UCSD-AML1 (cell line): ENCODE results near the gene FOXF1.

Source experiments
- DNase-seq: peaks from one replicate; lab custom pipeline; 2025; ENCODE audit not compliant: unreplicated experiment; lab: John Stamatoyannopoulos, UW

FOXF1 gene

DNA sequence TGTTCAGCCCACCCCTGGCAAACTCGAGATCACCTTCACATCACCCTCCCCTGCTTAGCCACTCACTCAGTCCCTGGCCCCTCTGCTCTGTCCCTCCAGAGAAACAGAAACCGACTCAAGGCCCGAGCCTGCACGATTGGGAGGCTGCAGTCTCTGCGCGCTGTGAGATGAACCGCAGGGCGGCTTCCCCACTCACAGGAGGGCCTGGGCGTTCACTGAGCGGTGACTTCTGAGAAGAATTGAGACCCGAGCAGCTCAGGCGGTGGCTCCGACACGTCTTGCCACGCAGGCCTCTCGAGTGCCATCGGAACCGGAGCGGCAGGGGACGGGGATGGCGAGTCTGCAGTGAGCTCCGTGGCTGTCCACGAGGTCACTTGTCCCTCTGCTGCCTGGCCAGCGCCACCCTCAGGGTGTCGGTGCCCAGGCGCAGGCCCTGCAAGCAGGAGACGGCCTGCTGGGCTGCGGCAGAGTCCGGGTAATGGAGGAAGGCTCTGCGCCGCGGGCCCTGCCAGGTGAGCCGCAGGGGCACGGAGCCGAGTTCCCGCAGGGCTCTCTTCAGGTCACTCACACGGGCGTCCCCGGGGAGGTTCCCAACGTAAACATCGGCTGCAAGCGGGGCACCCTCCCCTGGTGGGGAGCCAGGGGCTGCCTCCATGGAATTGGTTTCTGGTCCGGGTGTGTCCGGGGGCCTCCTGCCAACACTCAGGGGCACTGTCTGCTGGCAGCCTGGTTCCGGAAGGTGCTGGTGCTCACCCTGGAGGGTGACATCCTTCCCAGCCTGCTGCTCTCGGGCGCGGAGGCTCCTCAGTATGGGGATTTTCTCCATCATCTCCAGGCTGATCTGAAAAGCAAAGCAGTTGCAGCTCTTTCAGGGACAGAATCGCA is 21.6 kb downstream of the FOXF1 start:
- DNase-seq: no peak

DNA sequence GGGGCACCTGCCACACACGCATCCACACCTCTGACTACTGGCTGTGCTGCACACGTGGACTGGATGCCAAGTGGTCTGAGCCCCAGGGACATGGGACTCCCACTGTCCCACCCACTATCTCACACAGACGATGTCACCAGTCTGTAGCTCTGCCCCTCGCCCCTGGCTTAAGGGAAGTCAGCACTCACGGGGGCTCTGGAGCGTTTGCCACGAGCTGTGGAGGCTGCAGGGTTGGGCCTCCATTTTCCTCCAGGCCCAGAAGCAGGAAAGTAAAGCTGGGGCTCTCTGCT is 22.1 kb downstream of the FOXF1 start:
- no peak for DNase-seq

DNA sequence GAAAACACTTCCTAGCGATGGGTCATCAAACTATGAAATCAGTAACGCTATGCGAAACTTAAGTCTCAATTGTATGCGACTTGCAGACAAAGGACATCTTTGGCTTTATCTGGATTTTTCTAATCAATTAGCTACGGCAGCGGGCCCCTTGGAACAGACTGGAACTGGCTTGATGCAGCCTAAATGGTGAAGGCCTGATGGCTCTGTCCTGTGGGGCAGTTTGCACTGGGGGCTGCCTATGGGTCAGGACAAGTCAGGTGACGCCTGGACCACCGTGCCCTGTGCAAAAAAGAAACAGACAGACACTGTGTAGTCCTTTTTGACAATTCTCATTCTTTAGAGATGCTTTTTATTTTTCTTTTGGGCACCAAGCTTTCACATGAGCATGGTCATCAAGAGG is 22.7 kb downstream of the FOXF1 start:
- DNase-seq: no peak

DNA sequence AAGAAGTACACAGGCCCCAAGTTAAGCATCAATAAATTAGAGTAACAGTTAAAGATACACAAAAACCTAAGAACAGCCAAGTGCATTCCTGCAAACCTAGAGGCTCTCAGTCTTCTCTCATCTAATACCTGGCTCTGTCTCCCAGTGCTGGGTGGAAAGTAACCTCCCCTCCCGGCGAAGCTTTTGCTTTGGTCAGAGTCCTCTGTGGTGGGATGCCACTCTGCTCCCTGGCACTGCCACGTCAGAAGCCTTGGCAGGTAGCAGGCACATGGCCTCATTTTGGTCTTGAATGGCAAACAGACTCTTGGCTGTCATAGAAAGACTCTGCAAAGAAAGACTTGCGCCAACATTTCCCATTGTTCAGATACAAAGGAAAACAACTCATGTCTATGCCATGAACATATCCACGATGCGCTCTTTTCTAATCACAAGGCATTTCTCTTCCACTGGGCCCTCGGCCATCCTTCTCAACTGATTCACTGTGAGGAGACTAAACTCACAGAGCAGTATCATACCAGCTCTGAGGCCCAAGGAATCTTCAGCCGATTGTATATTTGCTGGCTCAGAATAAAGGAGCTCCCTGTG is 23.5 kb downstream of the FOXF1 start:
- DNase-seq: no peak

DNA sequence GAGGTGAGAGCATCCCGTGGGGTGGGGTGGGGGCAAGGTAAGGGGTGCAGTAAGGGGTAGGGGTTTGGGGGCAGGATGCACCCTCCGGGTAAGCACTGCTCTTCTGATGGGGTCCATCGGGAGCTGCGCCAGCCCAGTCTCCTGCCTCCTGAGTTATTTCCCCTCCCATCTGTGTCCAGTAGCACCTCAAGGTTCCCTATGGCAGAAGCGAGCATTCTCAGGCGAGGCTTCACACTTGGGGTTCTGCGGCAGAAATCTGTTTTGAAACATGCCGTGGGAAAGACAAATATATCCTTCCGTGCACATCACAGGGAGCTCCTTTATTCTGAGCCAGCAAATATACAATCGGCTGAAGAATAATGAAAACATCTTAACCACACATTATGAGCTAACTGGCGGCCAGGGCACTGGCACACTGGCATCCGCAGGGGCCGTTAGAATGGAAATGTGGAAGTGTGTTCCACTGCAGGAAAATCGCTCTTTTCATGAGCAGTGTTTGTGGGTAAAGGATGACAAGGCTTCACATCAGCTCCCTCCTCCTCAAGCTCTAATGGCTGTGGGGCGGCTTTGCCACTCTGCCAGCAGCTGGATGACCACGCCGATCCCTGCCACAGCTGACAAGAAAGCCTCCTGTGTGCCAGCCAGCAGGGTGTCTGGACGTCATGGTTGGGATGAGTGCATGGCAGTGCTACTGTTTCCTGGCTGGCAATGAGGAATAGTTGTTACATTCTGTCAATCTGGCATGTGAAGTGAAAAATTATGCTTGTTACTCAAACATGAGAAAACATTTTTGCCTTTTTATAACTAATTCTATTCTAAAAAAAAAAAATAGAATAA is 24.7 kb downstream of the FOXF1 start:
- DNase-seq: no peak

DNA sequence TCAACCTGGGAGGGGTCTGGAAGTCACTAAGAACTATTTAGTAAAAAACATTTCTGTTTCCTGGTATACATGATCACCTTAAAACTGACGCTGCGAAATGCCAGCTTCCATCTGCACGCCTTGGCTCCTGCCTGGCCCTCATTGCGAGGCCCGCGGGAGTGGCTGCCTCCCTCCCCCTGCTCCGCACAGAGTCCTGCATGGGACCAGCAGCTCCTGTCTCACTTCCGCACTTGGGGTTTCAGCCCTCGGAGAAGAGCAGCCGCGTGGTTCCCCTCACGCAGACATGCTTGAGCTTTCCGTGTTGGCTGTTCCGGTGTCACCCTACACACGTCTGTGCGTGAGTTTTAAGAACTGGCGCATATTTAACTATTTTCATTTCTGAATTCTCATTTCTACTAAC is 26.3 kb downstream of the FOXF1 start:
- no peak for DNase-seq

DNA sequence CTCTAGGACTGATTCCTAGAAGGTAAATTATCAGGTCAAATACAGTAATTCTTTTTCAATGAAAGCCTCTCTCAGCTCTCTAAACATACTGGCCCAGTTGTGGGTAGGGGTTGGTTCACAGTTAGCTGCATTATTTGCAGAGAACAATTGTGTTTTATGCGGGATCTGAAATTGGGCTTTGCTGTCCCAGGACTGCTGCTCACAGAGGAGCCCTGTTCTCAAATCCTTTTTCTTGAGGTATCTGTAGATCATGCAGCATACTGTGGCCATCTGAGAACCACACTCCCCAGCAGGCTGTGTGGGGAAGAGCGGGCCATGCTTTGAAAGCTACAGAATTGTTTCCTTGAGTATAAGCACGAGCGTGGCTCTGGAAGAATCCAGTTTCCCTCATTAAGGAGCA is 27.2 kb downstream of the FOXF1 start:
- DNase-seq: no peak

DNA sequence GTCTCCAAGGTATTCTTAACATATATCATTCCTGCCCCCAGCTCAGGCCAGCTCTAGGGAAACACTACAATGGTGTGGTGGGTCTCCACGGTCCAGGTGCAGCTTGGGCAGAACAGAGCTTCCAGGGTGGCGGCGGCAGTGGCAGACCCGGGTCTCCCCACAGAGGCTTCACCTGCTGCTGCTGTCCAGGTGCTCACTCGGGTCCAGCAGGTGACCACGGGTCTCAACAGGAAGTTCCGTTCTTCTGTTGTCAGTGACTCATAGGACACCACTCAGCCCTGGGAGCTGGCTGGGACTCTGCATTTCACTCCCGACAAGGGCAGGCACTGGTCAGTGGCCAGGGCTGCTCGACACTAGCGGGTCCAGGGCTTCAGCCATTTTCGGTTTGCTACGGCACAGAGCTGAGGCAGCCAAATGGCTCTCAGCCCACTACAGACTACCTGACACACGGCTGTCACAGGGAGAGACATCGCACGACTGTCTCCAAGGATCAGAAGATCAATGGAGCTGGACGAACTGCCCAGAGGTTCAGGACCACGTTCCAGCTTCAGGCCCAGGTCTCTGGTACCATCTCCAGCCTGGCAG is 28.0 kb downstream of the FOXF1 start:
- no peak for DNase-seq

DNA sequence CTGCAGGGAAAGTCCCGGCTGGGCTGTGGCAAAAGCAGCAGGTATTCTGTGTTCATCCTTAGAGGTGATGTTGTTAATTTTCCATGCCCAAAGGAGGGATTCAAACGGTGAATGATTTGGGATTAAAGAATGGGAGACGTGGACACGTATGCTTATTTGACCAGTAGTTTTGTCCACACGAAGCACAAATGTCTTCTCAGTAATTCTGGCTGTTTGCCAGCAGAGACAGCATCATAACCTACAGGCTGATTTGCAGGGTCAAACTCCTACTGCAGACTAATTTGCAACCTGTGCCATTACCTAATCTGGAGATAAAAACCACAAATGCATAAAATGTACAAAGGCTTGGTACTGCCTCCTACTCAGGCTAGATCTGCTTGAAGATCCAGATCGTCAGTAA is 30.6 kb downstream of the FOXF1 start:
- no peak for DNase-seq

DNA sequence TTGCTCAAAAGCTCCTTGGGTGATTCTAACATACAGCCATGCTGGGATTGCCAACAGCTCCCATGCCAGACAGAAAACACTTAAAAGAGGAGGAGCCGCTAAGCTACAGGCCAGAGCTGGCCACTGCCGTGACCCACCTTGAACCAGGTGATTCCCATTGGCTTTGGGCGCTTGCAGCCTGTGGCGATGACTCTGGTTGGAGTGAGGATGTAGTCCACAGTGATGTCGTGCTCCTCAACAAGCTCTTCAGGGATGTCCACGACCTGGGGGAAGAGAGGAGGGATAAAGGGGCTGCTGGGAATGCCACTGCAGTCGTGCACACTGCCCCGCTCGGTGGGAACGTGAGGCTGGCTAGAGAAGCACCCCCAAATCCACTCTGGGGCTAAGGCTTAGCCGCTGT is 31.2 kb downstream of the FOXF1 start:
- DNase-seq: no peak

DNA sequence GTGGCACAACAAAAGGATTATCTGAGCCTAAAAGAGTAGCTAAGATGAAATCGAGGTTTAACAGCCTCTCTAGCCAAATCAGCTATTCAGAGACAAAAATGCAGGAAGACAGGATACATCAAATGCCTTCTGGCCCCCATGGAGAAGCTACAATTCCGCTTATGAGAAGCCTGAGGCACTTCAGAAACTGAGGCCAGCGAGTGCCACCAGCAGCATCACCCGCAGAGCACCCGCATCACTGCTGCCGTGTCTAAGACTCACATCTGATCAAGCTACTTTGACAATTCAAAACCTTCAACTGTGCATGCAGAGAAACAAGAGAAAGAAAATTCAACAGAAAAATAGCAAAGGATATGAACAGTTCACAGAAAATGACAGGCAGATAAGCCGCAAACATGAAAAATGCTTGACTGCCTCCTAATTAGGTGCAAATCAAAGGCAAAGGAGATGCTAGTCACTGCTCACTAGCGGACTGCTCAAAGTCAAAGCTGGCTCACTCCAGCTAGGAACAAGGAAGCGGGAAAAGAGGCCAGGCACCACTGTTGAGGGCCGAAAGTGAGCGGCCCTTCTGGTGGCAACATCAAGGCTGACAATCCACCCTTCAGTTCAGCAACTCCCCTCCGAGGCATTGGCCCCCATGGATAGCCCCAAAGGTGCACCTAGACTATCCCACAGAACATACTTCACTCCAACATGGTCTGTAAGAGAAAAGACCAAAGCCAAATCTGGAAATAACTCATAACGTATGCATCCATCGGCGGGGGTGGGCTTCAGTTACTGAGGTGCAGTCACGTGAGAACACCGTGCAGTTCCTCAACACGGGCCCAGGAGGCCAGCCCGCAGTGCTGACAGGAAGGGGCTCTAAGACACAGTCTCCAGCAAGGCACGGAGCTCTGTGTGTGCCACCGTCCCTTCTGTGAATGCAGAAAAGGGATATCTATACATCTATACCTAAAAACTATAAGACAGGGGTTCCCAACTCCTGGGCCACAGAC is 32.7 kb downstream of the FOXF1 start:
- DNase-seq: no peak

DNA sequence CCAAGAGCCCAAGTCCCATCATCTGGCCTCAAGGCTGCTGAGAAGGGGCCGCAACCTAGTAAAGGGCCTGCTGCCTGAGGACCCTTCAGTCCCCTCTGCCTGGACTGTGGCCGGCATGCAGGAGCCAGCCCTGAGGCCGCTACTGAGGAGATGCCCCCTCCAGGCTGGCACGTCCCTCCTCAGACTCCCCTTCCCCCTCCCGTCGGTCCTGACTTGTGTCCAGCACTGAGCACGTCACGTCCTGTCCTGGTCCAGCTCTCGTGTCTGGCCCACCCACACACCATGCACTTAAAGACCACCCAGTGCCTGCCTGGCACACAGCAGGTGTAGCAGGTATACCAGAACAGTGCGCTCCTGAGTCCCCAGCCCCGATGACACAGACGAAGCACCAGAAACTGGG is 35.2 kb downstream of the FOXF1 start:
- no peak for DNase-seq

DNA sequence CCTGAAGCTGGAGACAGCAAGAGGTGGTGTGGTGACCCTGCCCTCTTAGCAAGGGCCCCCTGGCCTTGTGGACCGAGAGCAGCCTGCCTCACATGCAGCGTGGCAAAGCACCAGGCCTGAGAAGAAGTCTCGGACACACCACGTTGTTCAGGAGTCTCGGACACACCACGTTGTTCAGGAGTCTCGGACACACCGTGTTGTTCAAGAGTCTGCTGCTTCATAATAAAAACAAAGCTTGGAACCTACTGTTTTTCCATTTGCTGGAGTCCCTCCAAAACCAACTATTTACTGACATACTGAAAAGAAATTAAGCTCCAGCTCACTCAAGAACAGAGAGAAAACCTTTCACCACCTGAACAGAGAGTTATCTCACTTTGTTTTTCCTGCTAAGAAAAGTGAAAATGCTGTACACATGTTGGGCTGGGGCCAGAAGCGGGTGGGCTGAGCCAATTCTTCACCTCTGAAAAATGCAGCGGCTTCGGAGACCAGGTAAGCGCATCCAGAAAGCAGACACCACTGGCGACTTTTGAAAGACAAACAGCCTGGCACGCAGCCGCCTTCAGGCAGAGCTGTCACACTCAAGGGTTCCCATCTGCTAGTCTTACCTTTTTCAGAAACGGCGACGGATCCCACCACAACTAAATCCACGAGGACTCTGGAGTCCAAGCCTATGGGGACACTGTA is 35.8 kb downstream of the FOXF1 start:
- DNase-seq: no peak

DNA sequence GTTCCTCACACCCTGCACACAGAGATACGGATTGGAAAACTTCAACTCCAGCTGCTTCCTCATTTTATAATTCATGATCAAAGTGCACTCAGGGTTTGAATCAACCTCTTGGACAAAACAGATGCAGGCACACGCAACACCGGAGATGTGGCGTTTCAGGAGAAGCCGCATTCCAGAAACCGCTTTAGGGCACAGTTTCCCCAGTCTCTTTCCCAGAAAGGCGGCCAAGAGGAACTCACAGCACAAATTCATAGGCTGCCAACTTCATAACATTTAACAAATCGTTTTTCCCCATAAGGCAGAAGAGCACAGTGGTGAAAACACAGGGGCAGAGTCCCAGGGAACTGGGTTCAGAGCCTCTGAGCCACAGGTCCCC is 36.3 kb downstream of the FOXF1 start:
- no peak for DNase-seq

DNA sequence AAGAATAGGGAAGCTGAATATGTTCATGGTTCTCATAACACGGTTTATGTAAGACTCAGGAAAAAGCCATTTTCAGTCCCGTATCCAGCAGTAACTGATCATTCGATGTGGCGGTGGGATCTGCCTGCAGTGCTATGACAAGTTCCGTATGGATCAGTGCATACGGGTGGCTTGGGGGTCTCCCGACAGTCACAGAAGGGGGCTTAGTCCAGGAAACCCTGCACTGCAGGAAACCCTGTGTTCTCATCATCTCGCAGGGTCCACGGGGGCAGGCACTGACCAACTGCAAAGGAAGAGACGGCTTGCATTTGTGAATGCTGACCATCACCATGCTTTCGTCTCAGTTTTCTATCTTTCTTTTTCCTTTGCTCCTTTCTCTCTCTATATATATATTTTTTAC is 37.0 kb downstream of the FOXF1 start:
- DNase-seq: no peak

DNA sequence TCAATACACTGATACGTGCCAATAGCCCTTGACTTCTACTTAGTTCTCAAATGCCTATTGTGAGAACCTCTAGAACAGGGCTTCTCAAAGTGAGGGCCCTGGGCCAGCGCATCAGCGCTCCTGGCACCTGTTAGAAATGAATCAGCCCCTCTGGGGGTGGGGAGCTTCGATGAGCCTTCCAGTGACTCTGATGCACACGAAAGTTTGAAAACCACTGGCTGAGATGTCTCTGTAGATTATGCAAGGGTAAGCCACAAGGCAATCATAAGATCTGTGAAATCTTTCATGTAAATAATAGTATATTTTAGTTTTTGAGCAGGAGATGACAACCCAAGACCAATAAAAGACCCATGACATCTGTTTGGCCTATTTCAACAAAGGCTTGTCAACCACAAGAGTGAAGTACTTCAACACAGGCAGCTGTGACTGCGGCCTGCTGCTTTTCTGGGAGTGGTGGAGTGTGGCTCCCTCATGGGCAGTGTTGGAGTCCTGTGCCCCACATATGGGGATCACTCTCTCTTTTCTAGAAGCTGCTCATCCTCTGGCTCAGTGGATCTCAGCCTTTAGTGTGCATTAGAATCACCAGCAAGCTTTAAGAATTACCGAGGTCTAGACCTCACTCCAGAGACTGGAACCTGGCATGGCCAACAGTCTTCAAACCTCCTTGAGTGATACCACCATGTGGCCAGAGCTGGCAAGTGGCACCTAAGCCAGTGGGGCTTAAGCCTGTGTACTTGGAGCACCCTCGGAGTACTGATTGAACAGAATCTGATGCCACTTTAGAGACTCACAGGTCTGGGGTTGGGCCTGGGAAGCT is 39.0 kb downstream of the FOXF1 start:
- DNase-seq: no peak

DNA sequence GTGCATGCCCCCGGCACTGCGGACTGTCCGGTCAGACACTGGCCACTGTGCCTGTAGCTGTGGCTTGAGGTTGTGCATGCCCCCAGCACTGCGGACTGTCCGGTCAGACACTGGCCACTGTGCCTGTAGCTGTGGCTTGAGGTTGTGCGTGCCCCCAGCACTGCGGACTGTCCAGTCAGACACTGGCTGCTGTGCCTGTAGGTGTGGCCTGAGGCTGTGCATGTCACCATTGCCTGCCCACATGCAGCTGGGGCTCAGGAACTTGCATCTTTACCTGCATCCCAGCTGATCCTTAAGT is 39.5 kb downstream of the FOXF1 start:
- no peak for DNase-seq

DNA sequence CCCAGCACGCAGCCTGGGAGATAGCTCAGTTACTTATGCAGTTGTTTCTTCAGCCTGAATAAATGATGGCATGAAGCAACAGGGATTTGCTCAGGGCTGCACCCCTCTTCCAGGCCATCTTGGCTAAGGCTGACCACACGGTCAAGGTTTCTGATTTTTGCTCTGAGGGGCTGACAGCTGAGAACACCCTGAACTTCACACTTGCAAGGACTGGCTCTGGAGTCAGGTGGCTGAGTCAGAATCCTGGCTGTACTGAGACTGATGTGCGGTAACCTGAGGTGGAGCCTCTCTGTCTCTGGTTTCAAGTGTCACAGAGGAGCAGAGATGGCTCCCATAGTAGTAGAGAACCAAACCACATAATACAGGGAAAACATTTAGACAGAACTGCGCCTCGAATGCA is 40.0 kb downstream of the FOXF1 start:
- DNase-seq: no peak

DNA sequence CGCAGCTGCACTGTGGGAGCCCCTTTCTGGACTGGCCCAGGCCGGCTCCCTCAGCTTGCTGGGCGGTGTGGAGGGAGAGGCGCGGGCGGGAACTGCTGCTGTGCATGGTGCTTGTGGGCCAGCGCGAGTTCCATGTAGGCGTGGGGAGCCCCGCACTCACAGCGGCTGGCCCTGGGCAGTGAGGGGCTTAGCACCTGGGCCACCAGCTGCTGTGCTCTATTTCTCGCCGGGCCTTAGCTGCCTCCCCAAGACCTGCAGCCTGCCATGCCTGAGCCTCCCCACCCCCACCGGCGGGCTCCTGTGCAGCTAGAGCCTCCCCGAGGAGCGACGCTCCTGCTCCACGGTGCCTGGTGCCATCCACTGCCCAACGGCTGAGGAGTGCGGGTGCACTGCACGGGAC is 43.0 kb downstream of the FOXF1 start:
- DNase-seq: no peak

DNA sequence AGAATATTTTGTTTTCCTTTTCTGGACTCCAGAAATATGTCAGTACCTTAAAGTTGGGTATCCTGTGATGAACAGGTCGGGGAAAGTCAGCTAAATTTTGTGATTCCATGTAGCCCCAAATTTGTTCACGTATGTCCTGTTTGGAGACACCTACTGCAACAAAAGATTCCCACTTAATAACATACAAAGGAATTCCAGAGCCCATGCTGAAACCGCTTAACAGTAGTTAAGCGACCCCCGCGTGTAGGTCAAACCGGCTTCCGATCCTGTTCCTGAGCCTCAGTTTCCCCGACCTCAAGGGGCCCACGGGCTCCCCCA is 44.2 kb downstream of the FOXF1 start:
- DNase-seq: no peak
